Right ventricle myocardium superior (tissue), 1 donor: ENCODE results near the gene CYSTM1. TPM values are rescaled to one million over a fixed set of nuclear protein-coding genes. Genes with fewer than 3 reads are reported as not detected.

ENCODE experiments used
- ATAC-seq: fragments of 200-7000 bp; cut with Tn5 transposase; one replicate; pipeline ENCODE4 v1.9.1; 2020; ENCODE audit warnings: mild to moderate bottlenecking; ENCODE audit not compliant: poor library complexity
- DNase-seq: peaks from one replicate; pipeline ENCODE4 v3.0.0-alpha.2; 2020
- intact Hi-C: fragments of 100-400 bp; cut with DNase I; formaldehyde crosslinking; loops from one replicate; pipeline ENCODE4 v1.11.2; 2022
- total RNA-seq: library from RNA; stranded (reverse); fragmentation: NEBNext Ultra II Directional; extraction: Animal tissue kit (Norgen Biotek cat#: 25700); gene quantifications from one replicate; pipeline ENCODE4 v1.2.1, GENCODE V29; 2021
- donor health status: DM: no; HTN: yes; CAD: no; lungs with severe emphysema.

The CYSTM1 gene
- total RNA-seq, 1 donor from 2014 or later: 58.3 TPM

- ATAC-seq (peak; percentile 83), DNase-seq (peak; percentile 94)
- intact Hi-C loops: loop anchor here (5.0 kb wide), 1 partner anchor 64 kb away; the partner anchor contains the start of gene CYSTM1
Observed at GRCh38 chr5:140240987-140241706, 66.2 kb downstream of the CYSTM1 start.

GRCh38 chr5:140242099-140242498, 67.1 kb downstream of the CYSTM1 start:
- no peak for DNase-seq
- no peak for ATAC-seq

GRCh38 chr5:140242890-140243585, 68.0 kb downstream of the CYSTM1 start:
- no peak for ATAC-seq
- intact Hi-C loops: loop anchor here (5.0 kb wide), 1 partner anchor 66 kb away; the partner anchor contains the start of gene CYSTM1
- no peak for DNase-seq

More at GRCh38 chr5:140242099-140242498, 67.1 kb downstream of the CYSTM1 start:
- intact Hi-C loops: loop anchor here (5.0 kb wide), 1 partner anchor 65 kb away; the partner anchor contains the start of gene CYSTM1

- no peak for DNase-seq
- no peak for ATAC-seq
- intact Hi-C loops: loop anchor here (2.0 to 5.0 kb wide), 2 partner anchors 66 to 107 kb away; partner anchors contain the start of gene CYSTM1
Observed at GRCh38 chr5:140243706-140244250, 68.8 kb downstream of the CYSTM1 start.

DNA sequence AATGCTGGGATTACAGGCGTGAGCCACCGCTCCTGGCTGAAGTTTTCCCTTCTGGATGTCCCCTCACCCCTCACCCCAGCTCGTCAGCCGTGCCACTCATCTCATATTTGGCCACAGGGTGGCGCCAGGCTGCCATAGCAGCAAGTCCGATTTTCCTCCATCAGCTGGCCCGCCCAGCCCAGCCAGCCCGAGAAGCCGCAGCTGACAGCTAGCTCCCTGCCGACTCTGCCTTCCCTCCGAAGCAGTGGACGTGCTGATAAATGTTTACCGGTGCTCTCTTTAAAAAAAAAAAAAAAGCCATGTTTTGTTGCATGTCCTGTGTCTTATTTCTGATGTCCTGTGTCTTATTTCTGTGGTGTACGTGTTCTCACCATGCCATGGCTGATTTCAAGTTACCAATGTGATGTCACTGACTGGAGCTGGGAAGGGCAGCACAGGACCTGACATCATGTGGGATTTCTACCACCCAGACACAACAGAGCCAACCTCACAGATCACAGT, 69.6 kb downstream of the CYSTM1 start:
- intact Hi-C loops: loop anchor here (2.0 to 5.0 kb wide), 2 partner anchors 67 to 106 kb away; partner anchors contain the start of gene CYSTM1
- ATAC-seq (peak; percentile 63), DNase-seq (peak; percentile 96)

- intact Hi-C loops: loop anchor here (2.0 kb wide), 1 partner anchor 105 kb away; no protein-coding TSS in a partner anchor
- ATAC-seq (no peak), DNase-seq (no peak)
Observed at GRCh38 chr5:140245341-140245740, 70.4 kb downstream of the CYSTM1 start.

GRCh38 chr5:140245926-140246325, 70.9 kb downstream of the CYSTM1 start:
- intact Hi-C loops: loop anchor here (2.0 kb wide), 1 partner anchor 105 kb away; no protein-coding TSS in a partner anchor
- ATAC-seq (no peak), DNase-seq (no peak)

DNA sequence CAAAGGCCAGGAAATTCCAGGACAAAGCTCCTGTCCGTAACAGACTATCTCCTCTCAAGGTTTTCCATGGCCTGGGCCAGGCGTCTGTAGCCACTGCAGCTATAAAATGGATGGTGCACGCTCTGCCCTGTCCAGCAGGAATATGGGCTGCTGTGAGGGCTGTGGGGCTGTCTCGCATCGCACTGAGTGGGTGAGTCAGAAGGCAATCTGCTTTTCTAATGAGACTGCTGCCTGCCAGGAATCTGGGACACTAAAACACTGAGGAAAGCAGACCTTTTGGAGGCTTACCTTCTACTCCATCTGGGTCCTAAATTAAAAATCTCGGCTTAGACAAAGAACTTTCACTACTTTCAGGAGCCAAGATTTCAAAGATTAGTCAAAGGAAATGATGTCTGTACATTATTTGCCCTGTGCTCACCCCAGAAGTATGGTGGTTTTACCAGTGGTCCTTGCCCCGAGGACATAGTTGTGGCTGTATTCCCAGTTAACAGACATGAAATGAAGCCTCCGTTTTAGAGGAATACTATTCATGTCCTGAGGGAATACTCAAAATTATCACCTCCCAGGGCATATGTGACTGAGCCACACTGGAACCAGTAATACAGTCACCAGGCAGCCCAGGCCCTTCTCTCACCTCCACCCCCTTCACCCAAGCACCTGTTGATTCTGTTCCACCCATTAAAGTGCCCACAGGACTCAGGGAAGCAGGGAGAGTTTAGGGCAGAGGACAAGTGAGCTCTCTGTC, 71.6 kb downstream of the CYSTM1 start:
- DNase-seq (peak; percentile 59), ATAC-seq (peak; percentile 55)
- intact Hi-C loops: no loop called here

- intact Hi-C loops: no loop called here
- ATAC-seq (no peak), DNase-seq (no peak)
Observed at GRCh38 chr5:140248414-140248813, 73.4 kb downstream of the CYSTM1 start.

- DNase-seq (no peak), ATAC-seq (no peak)
- intact Hi-C loops: no loop called here
Observed at GRCh38 chr5:140249536-140249935, 74.5 kb downstream of the CYSTM1 start.

GRCh38 chr5:140250386-140250785, 75.4 kb downstream of the CYSTM1 start:
- ATAC-seq (no peak), DNase-seq (no peak)
- intact Hi-C loops: no loop called here

DNA sequence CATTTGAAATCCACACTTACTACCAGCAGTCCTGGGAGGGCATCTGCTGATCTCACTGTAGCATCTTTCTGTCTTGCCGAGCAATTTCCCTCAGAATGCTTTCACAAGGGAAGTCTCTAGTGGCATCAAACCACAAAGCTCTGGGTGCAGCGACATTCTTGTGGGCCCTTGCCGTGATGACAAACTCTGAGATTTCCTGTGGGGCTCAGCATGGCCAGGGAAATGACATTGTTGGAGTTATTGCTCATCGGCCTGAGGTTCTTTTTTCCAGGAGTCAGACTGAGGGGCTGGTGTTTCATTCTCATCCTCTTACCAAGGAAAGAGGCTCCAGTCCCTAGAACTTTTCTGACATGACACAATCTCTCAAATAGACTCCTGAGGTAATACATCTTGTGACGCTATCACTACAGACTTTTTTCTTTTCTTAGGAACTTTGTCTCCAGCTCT, 76.6 kb downstream of the CYSTM1 start:
- intact Hi-C loops: no loop called here
- ATAC-seq (no peak), DNase-seq (no peak)

GRCh38 chr5:140252470-140253126, 77.6 kb downstream of the CYSTM1 start:
- ATAC-seq (no peak), DNase-seq (no peak)
- intact Hi-C loops: no loop called here

DNA sequence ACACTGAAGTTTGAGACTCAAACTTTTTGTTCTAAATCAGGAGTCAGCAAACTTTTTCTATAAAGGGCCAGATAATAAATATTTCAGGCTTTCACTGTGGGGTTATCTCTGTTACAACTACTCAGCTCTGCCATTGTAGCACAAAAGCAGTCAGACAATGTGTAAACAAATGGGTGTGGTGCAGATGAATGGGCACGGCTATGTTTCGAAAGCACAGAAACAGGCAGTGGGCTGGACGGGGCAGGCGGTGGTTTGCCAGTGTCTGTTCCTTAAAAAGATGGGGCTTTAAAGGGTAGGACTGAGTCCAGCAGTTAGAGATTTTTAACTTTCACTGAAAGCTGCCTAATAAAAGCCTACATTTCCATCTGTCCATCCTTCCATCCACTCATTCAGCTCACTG, 79.0 kb downstream of the CYSTM1 start:
- no peak for DNase-seq
- ATAC-seq: peak; percentile 50
- intact Hi-C loops: no loop called here

DNA sequence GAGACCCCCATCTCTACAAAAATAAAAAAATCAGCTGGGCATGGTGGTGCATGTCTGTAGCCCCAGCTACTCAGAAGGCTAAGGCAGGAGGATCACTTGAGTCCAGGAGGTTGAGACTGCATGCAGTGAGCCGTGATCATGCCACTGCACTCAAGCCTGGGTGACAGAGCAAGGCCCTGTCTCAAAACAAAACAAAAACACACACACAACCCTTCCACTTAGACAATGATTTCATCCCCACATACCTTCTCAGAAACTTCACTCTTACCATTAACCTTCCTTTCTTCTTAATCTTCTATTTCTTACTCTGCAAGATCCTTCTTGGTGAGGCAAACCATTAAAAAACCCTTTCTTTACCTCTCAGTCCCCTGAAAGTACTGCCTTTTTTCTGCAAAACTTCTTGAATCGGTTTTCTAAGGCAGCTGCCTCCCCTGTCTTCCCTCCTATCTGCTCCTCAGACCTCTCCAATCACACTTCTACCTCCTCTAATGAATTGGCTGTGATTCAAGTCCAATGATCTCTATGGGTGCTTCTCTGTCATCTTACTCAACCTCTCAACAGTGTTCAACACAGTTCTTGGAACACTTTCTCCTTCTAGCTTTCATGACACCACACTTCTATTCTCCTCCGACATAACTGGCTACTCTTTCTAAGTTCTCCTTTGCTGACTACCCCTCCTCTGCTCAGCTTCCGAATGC, 80.6 kb downstream of the CYSTM1 start:
- DNase-seq: no peak
- ATAC-seq: no peak
- intact Hi-C loops: no loop called here

GRCh38 chr5:140256726-140257125, 81.7 kb downstream of the CYSTM1 start:
- intact Hi-C loops: no loop called here
- DNase-seq (no peak), ATAC-seq (no peak)

- DNase-seq: no peak
- intact Hi-C loops: no loop called here
- ATAC-seq: no peak
Observed at GRCh38 chr5:140258016-140258415, 83.0 kb downstream of the CYSTM1 start.
